Esophagus squamous epithelium (tissue), 5 donors: ENCODE measurements around the gene GABRB1. TPM values are rescaled to one million over a fixed set of nuclear protein-coding genes. Genes with fewer than 3 reads are reported as not detected.

Experiments used
- DNase-seq: peaks from one replicate; lab custom pipeline; 2025; lab: John Stamatoyannopoulos, UW
- H3K27ac ChIP-seq, 4 donors: fragments of 200-600 bp; sonication (generic); one replicate each; pipeline ENCODE4 v1.5.1; 2016 to 2019; ENCODE audit warnings: mild to moderate bottlenecking in 1 of 4
- H3K27me3 ChIP-seq, 4 donors: fragments of 200-600 bp; sonication (generic); 1 replicate in 3 of 4; 2 replicates in 1 of 4; pipeline versions ENCODE4 v1.5.1 to v1.6.0; 2017 to 2021; ENCODE audit warnings: antibody characterized with exemption in 1 of 4
- H3K36me3 ChIP-seq, 3 donors: fragments of 200-600 bp; sonication (generic); one replicate each; pipeline ENCODE4 v1.5.1; 2016 to 2019
- H3K4me1 ChIP-seq, 3 donors: fragments of 200-600 bp; sonication (generic); one replicate each; pipeline ENCODE4 v1.5.1; 2017 to 2019
- H3K4me3 ChIP-seq, 4 donors: fragments of 200-600 bp; sonication (generic); 1 replicate in 3 of 4; 2 replicates in 1 of 4; pipeline ENCODE4 v1.5.1; 2016 to 2019; ENCODE audit warnings: mild to moderate bottlenecking in 2 of 4, moderate library complexity in 1 of 4
- H3K9me3 ChIP-seq, 3 donors: fragments of 200-600 bp; sonication (generic); one replicate each; pipeline ENCODE4 v1.5.1; 2016 to 2019
- POLR2A ChIP-seq, 4 donors: fragments of 450-650 bp; IDR thresholded peaks; one replicate each; pipeline ENCODE4 v1.6.1; 2017; ENCODE audit warnings: antibody characterized with exemption in 4 of 4, mild to moderate bottlenecking in 4 of 4, moderate library complexity in 3 of 4
- WGBS, 2 donors: methylation state at CpG; one replicate each; pipeline ENCODE4 v1.1.5; 2018; 5-methylcytosine and 5-hydroxymethylcytosine counted together
- intact Hi-C: fragments of 100-400 bp; cut with DNase I; formaldehyde crosslinking; loops from one replicate; pipeline ENCODE4 v1.15.0; 2022
- total RNA-seq, 4 donors: library from RNA; depleted of rRNA; stranded (reverse); fragments of >200 nt; gene quantifications; one replicate each; pipeline ENCODE4 v1.1.0, GENCODE V29; 2016
- TF ChIP-seq, protein P1 (sequence below), 6 experiments: fragments of 450-650 bp in 4 of 6; fragments of 200-600 bp in 2 of 6; sonication (generic) in 2 of 6; IDR thresholded peaks; one replicate each; pipeline ENCODE4 v1.5.1; 2016 to 2019; ENCODE audit warnings: antibody characterized with exemption in 6 of 6, mild to moderate bottlenecking in 4 of 6, moderate library complexity in 4 of 6
- donor health status: DM: yes; HTN: yes; CAD: no.

The GABRB1 gene
- total RNA-seq, 4 donors from 2014 or later = not detected

GRCh38 chr4:47382846-47383360 is 351.5 kb downstream of the GABRB1 start:
- no peaks in the 10 kb centered on the region for H3K4me1 ChIP-seq
- no peak overlapping the region for H3K4me3 ChIP-seq
- H3K27ac ChIP-seq = no peak overlapping the region
- H3K27me3 ChIP-seq = peaks cover 0 to 3% (median 0%) of the 10 kb centered on the region in 4 donors
- H3K36me3 ChIP-seq = no peaks in the 10 kb centered on the region
- TF ChIP-seq, protein P1, sequence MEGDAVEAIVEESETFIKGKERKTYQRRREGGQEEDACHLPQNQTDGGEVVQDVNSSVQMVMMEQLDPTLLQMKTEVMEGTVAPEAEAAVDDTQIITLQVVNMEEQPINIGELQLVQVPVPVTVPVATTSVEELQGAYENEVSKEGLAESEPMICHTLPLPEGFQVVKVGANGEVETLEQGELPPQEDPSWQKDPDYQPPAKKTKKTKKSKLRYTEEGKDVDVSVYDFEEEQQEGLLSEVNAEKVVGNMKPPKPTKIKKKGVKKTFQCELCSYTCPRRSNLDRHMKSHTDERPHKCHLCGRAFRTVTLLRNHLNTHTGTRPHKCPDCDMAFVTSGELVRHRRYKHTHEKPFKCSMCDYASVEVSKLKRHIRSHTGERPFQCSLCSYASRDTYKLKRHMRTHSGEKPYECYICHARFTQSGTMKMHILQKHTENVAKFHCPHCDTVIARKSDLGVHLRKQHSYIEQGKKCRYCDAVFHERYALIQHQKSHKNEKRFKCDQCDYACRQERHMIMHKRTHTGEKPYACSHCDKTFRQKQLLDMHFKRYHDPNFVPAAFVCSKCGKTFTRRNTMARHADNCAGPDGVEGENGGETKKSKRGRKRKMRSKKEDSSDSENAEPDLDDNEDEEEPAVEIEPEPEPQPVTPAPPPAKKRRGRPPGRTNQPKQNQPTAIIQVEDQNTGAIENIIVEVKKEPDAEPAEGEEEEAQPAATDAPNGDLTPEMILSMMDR (IDR thresholded peaks at IDR 0.05) = no peak
- TF ChIP-seq POLR2A (IDR thresholded peaks at IDR 0.05) = no peak
- no peak for DNase-seq
- no peaks in the 10 kb centered on the region for H3K9me3 ChIP-seq
- WGBS, 2 donors = 45 to 58% methylated on average over 2 of the region's 2 CpGs
- intact Hi-C loops = no loop called here

DNA sequence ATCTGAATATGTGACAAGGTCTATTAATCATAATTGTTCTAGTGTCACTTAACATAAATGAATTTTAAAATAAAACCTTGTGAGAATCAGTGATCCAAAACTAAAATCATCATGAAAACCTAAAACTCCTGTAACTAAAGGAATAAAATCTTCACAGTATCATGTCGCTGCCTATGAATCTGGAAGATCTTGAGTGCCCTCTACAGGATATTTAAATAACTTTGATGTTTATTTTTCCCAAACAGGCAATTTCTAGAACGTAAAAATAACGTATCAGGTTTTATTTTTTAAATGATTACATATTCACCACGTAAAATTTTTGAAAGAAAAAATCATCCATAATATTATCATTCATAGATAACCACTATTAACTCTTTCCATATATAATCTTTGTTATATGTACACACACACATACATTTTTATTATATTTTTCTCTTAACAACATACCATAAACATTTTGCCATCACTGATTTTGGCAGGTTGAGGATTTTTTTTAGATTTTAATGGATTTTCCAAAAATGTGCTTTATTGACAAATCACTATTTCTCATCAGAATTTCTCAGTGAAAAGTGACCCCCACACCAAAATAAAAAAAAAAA is 352.6 kb downstream of the GABRB1 start:
- no peak overlapping the region for H3K27ac ChIP-seq
- H3K9me3 ChIP-seq = no peaks in the 10 kb centered on the region
- DNase-seq = no peak
- intact Hi-C loops = no loop called here
- H3K36me3 ChIP-seq = no peaks in the 10 kb centered on the region
- H3K4me1 ChIP-seq = no peaks in the 10 kb centered on the region
- TF ChIP-seq, protein P1 (IDR thresholded peaks at IDR 0.05) = peak in 4 of 6 experiments; percentile 28 to 56 (median 39)
- no peak for TF ChIP-seq POLR2A (IDR thresholded peaks at IDR 0.05)
- WGBS, 2 donors = 2 to 3% methylated on average over 4 of the region's 4 CpGs
- peaks cover 0 to 3% (median 0%) of the 10 kb centered on the region in 4 donors for H3K27me3 ChIP-seq
- H3K4me3 ChIP-seq = no peak overlapping the region

GRCh38 chr4:47386146-47386545 is 354.8 kb downstream of the GABRB1 start:
- Histone ChIP-seq H3K27ac (no peak overlapping the region), H3K9me3 (no peaks in the 10 kb centered on the region), H3K4me1 (no peaks in the 10 kb centered on the region), H3K27me3 (peaks cover 0 to 3% (median 0%) of the 10 kb centered on the region in 4 donors), H3K4me3 (no peak overlapping the region), H3K36me3 (no peaks in the 10 kb centered on the region)
- intact Hi-C loops = no loop called here
- no peak for TF ChIP-seq POLR2A (IDR thresholded peaks at IDR 0.05)
- TF ChIP-seq, protein P1 (IDR thresholded peaks at IDR 0.05) = no peak
- 80 to 86% methylated on average over 1 of the region's 1 CpG for WGBS, 2 donors
- DNase-seq = no peak

- Histone ChIP-seq H3K9me3 (no peaks in the 10 kb centered on the region), H3K36me3 (no peaks in the 10 kb centered on the region), H3K27me3 (peaks cover 0 to 3% (median 0%) of the 10 kb centered on the region in 4 donors), H3K27ac (no peak overlapping the region), H3K4me3 (no peak overlapping the region), H3K4me1 (no peaks in the 10 kb centered on the region)
- intact Hi-C loops = no loop called here
- 36 to 58% methylated on average over 2 of the region's 2 CpGs for WGBS, 2 donors
- DNase-seq = no peak
- TF ChIP-seq, protein P1 (IDR thresholded peaks at IDR 0.05) = no peak
- TF ChIP-seq POLR2A (IDR thresholded peaks at IDR 0.05) = no peak
These were observed 355.3 kb downstream of the GABRB1 start for GRCh38 chr4:47386561-47387235.
